IMR-90 (cell line): ENCODE data around the gene POLD1. TPM values are rescaled to one million over a fixed set of nuclear protein-coding genes. Genes with fewer than 3 reads are reported as not detected.

Source experiments
- ATAC-seq: fragments of 200-7000 bp; cut with Tn5 transposase; 2 replicates; pipeline ENCODE4 v1.9.1; 2020; ENCODE audit warnings: low read depth, mild to moderate bottlenecking, moderate library complexity
- BruUV-seq: library from RNA; stranded (reverse); fragments of 400-500 nt; replicated peaks from 2 replicates; lab custom pipeline; 2021; lab: Mats Ljungman, UMichigan
- CTCF ChIA-PET: fragments of 300-600 bp; formaldehyde crosslinking; extraction: SDS; loops from one replicate; lab custom pipeline; 2021; ENCODE audit warnings: antibody characterized with exemption; lab: Yijun Ruan, JAX
- POLR2A ChIA-PET: fragments of 300-600 bp; sonication (Branson Sonifier 250); formaldehyde crosslinking; loops from one replicate; lab custom pipeline; 2022; ENCODE audit warnings: antibody characterized with exemption; ENCODE audit not compliant: unreplicated experiment; lab: Charles Lee
- DNase-seq: peaks from one replicate; pipeline ENCODE4 v3.0.0; 2013
- H2AFZ ChIP-seq: replicated peaks from 2 replicates; pipeline ENCODE3; 2013; ENCODE audit warnings: low read length, mild to moderate bottlenecking; ENCODE audit not compliant: poor library complexity
- H2AK5ac ChIP-seq: 2 replicates; pipeline ENCODE4 v1.6.1; 2013; ENCODE audit warnings: low read depth, low read length, inconsistent platforms
- H2AK9ac ChIP-seq: replicated peaks from 2 replicates; pipeline ENCODE3; 2013; ENCODE audit warnings: mild to moderate bottlenecking, low read depth, low read length, moderate library complexity; ENCODE audit not compliant: poor library complexity
- H2BK120ac ChIP-seq: 2 replicates; pipeline ENCODE4 v1.6.1; 2013; ENCODE audit warnings: low read depth, low read length, inconsistent platforms
- H2BK15ac ChIP-seq: 3 replicates; pipeline ENCODE4 v1.6.1; 2013; ENCODE audit warnings: low read depth, low read length, inconsistent platforms
- H2BK20ac ChIP-seq: 2 replicates; pipeline ENCODE4 v1.6.1; 2013; ENCODE audit warnings: low read depth, mild to moderate bottlenecking, inconsistent platforms, low read length, moderate library complexity
- H2BK5ac ChIP-seq: 2 replicates; pipeline ENCODE4 v1.6.1; 2013; ENCODE audit warnings: mild to moderate bottlenecking, low read depth, low read length, inconsistent platforms; ENCODE audit not compliant: poor library complexity, severe bottlenecking
- H3K14ac ChIP-seq: replicated peaks from 2 replicates; pipeline ENCODE4 v1.6.1; 2013; ENCODE audit warnings: low read depth, low read length, inconsistent platforms
- H3K18ac ChIP-seq: 2 replicates; pipeline ENCODE4 v1.6.1; 2013; ENCODE audit warnings: low read depth, low read length, control low read depth
- H3K23ac ChIP-seq: 2 replicates; pipeline ENCODE4 v1.6.1; 2013; ENCODE audit warnings: low read depth, low read length, inconsistent platforms
- H3K27ac ChIP-seq: 2 replicates; pipeline ENCODE4 v1.5.1; 2013; ENCODE audit warnings: mild to moderate bottlenecking, control low read depth, low read length; ENCODE audit not compliant: insufficient read depth
- H3K27me3 ChIP-seq: 2 replicates; pipeline ENCODE4 v1.6.1; 2013; ENCODE audit warnings: low read length; ENCODE audit not compliant: control insufficient read depth, insufficient read depth
- H3K36me3 ChIP-seq: 2 replicates; pipeline ENCODE4 v1.6.1; 2013; ENCODE audit warnings: low read length, mixed read lengths; ENCODE audit not compliant: control insufficient read depth, insufficient read depth
- H3K4ac ChIP-seq: 2 replicates; pipeline ENCODE4 v1.6.1; 2013; ENCODE audit warnings: low read depth, low read length, inconsistent platforms
- H3K4me1 ChIP-seq: 2 replicates; pipeline ENCODE4 v1.6.1; 2013; ENCODE audit warnings: low read length, mixed read lengths; ENCODE audit not compliant: control insufficient read depth, insufficient read depth
- H3K4me2 ChIP-seq: 2 replicates; pipeline ENCODE4 v1.6.1; 2013; ENCODE audit warnings: low read depth, mild to moderate bottlenecking, control low read depth, low read length, moderate library complexity
- H3K4me3 ChIP-seq: 2 replicates; pipeline ENCODE4 v1.5.1; 2013; ENCODE audit warnings: low read depth, mild to moderate bottlenecking, control low read depth, low read length, moderate library complexity; ENCODE audit not compliant: insufficient read depth
- H3K56ac ChIP-seq: 2 replicates; pipeline ENCODE4 v1.6.1; 2013; ENCODE audit warnings: low read length, inconsistent platforms; ENCODE audit not compliant: insufficient read depth; ENCODE audit errors: extremely low read depth
- H3K79me1 ChIP-seq, 2 experiments: 2 replicates each; pipeline ENCODE4 v1.6.1; 2013; ENCODE audit warnings: low read length in 2 of 2, inconsistent platforms in 1 of 2, low read depth in 1 of 2
- H3K9ac ChIP-seq: 2 replicates; pipeline ENCODE4 v1.6.1; 2013; ENCODE audit warnings: low read depth, low read length, control low read depth
- H3K9me1 ChIP-seq: 2 replicates; pipeline ENCODE4 v1.6.1; 2013; ENCODE audit warnings: low read length, inconsistent platforms; ENCODE audit not compliant: insufficient read depth
- H3K9me3 ChIP-seq: 2 replicates; pipeline ENCODE4 v1.6.1; 2013; ENCODE audit warnings: low read length; ENCODE audit not compliant: control insufficient read depth, insufficient read depth
- H4K20me1 ChIP-seq: 2 replicates; pipeline ENCODE4 v1.6.1; 2013; ENCODE audit warnings: low read length, inconsistent platforms; ENCODE audit not compliant: insufficient read depth
- H4K5ac ChIP-seq: 2 replicates; pipeline ENCODE4 v1.6.1; 2013; ENCODE audit warnings: mild to moderate bottlenecking, low read depth, low read length, control low read depth
- H4K8ac ChIP-seq, 2 experiments: 2 replicates each; pipeline ENCODE4 v1.6.1; 2013; ENCODE audit warnings: low read depth in 2 of 2, low read length in 2 of 2, control low read depth in 1 of 2, inconsistent platforms in 1 of 2
- H4K91ac ChIP-seq: 2 replicates; pipeline ENCODE4 v1.6.1; 2013; ENCODE audit warnings: low read depth, low read length, inconsistent platforms; ENCODE audit not compliant: insufficient read depth
- BHLHE40 ChIP-seq: fragments of 150-350 bp; IDR thresholded peaks from 2 replicates; pipeline ENCODE4 v1.6.1; 2016; ENCODE audit warnings: mild to moderate bottlenecking, low read depth, low read length
- FOS ChIP-seq: fragments of 150-350 bp; IDR thresholded peaks from 2 replicates; pipeline ENCODE4 v1.6.1; 2016; ENCODE audit warnings: low read depth, low read length
- MAFK ChIP-seq: IDR thresholded peaks from 2 replicates; pipeline ENCODE4 v1.6.1; 2012; ENCODE audit warnings: low read depth, low read length, improper control_type of control experiment
- MXI1 ChIP-seq: IDR thresholded peaks from 2 replicates; pipeline ENCODE4 v1.6.1; 2012; ENCODE audit warnings: low read depth, mild to moderate bottlenecking, low read length, moderate library complexity, borderline replicate concordance
- RAD21 ChIP-seq: IDR thresholded peaks from 2 replicates; pipeline ENCODE4 v1.6.1; 2012; ENCODE audit warnings: low read length, improper control_type of control experiment
- RFX5 ChIP-seq: IDR thresholded peaks from 2 replicates; pipeline ENCODE4 v1.8.0; 2012; ENCODE audit warnings: low read depth, mild to moderate bottlenecking, low read length, moderate library complexity
- SMC3 ChIP-seq: fragments of 150-350 bp; IDR thresholded peaks from 2 replicates; pipeline ENCODE4 v1.6.1; 2016; ENCODE audit warnings: low read depth, mild to moderate bottlenecking, antibody characterized with exemption, low read length, moderate library complexity
- WGBS, 2 experiments: methylation state at CpG; one replicate each; pipeline versions ENCODE4 v1.1.5 to v1.1.7; 2013; ENCODE audit warnings: missing lambda C conversion rate in 2 of 2; ENCODE audit not compliant: insufficient read length in 1 of 2; ENCODE audit errors: extremely low coverage in 2 of 2; 5-methylcytosine and 5-hydroxymethylcytosine counted together
- dilution Hi-C: fragments of 300-500 bp; cut with HindIII; formaldehyde crosslinking; loops from one replicate; pipeline ENCODE4 v1.14.3; 2018; ENCODE audit warnings: low sequenced_read_pairs; ENCODE audit not compliant: unreplicated experiment
- in situ Hi-C: fragments of 300-500 bp; cut with MboI; formaldehyde crosslinking; loops from 3 replicates; pipeline ENCODE4 v1.14.3; 2019; ENCODE audit warnings: low sequenced_read_pairs, inconsistent platforms, mixed read lengths
- intact Hi-C: fragments of 100-400 bp; cut with micrococcal nuclease; formaldehyde crosslinking; loops from 2 replicates; pipeline ENCODE4 v1.10.0; 2022
- polyA plus RNA-seq, 3 experiments: library from polyadenylated mRNA; depleted of rRNA; stranded (reverse); fragments of >200 nt; gene quantifications; 2 replicates each; pipeline ENCODE4 v1.2.3, GENCODE V29; 2012; ENCODE audit warnings: low replicate concordance in 1 of 3
- total RNA-seq: library from RNA; depleted of rRNA; stranded (reverse); fragments of >200 nt; gene quantifications from 2 replicates; pipeline ENCODE4 v1.2.3, GENCODE V29; 2012
- TF ChIP-seq, protein P1 (sequence below): fragments of 150-350 bp; IDR thresholded peaks from 2 replicates; pipeline ENCODE4 v1.6.1; 2016; ENCODE audit warnings: low read depth, mild to moderate bottlenecking, low read length, moderate library complexity, borderline replicate concordance
- TF ChIP-seq, protein P2 (sequence below): conservative IDR thresholded peaks from 2 replicates; pipeline ENCODE4 v1.5.1; 2012; ENCODE audit warnings: mild to moderate bottlenecking, low read depth, low read length, improper control_type of control experiment

The POLD1 gene
- total and polyA plus RNA-seq, 2 of the 4 experiments (the other 2 are of a cell fraction), result 13.8 to 28.9 TPM

DNA sequence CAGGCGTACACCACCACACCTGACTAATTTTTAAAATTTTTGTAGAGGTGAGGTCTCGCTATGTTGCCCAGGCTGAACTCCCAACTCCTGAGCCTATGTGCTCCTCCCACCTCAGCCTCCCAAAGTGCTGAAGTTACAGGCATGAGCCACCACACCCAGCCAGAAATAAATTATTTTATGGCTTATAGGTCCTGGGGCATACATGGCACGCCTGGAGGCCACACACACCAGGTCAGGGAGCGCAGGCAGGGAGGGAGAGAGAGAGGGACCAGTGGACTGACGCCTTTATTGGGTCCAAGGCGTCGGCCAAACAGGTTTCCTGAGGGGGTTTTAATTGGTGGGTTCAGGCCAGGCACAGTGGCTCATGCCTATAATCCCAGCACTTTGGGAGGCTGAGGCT lies 41.4 kb downstream of the POLD1 start:
- Histone ChIP-seq H2BK120ac (no peak overlapping the region), H3K4me1 (no peaks in the 10 kb centered on the region), H3K36me3 (no peaks in the 10 kb centered on the region), H4K91ac (no peak overlapping the region), H2BK15ac (no peak overlapping the region), H3K23ac (no peak overlapping the region), H3K9me1 (no peaks in the 10 kb centered on the region), H2BK5ac (no peak overlapping the region), H4K5ac (no peak overlapping the region), H3K56ac (no peak overlapping the region), H2BK20ac (no peak overlapping the region), H3K4me2 (no peak overlapping the region), H2AFZ (no peak overlapping the region), H3K79me1 (no peaks in the 10 kb centered on the region), H4K8ac (no peak overlapping the region), H3K4me3 (no peak overlapping the region), H3K18ac (no peak overlapping the region), H4K20me1 (no peaks in the 10 kb centered on the region), H3K27me3 (peaks cover 12% of the 10 kb centered on the region), H3K27ac (no peak overlapping the region), H3K4ac (no peak overlapping the region), H3K9me3 (no peaks in the 10 kb centered on the region), H3K9ac (no peak overlapping the region), H2AK9ac (no peak overlapping the region), H2AK5ac (no peak overlapping the region), H3K14ac (no peak overlapping the region)
- CTCF ChIA-PET, result interaction anchor here (1.1 kb wide), 1 partner anchor 16 kb away, joined by 3 read pairs; no protein-coding TSS in a partner anchor
- TF ChIP-seq, protein P1, sequence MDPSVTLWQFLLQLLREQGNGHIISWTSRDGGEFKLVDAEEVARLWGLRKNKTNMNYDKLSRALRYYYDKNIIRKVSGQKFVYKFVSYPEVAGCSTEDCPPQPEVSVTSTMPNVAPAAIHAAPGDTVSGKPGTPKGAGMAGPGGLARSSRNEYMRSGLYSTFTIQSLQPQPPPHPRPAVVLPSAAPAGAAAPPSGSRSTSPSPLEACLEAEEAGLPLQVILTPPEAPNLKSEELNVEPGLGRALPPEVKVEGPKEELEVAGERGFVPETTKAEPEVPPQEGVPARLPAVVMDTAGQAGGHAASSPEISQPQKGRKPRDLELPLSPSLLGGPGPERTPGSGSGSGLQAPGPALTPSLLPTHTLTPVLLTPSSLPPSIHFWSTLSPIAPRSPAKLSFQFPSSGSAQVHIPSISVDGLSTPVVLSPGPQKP, result no peak
- TF ChIP-seq BHLHE40 (no peak), RFX5 (no peak), MXI1 (no peak), FOS (no peak), RAD21 (no peak), SMC3 (no peak), MAFK (no peak)
- TF ChIP-seq, protein P2, sequence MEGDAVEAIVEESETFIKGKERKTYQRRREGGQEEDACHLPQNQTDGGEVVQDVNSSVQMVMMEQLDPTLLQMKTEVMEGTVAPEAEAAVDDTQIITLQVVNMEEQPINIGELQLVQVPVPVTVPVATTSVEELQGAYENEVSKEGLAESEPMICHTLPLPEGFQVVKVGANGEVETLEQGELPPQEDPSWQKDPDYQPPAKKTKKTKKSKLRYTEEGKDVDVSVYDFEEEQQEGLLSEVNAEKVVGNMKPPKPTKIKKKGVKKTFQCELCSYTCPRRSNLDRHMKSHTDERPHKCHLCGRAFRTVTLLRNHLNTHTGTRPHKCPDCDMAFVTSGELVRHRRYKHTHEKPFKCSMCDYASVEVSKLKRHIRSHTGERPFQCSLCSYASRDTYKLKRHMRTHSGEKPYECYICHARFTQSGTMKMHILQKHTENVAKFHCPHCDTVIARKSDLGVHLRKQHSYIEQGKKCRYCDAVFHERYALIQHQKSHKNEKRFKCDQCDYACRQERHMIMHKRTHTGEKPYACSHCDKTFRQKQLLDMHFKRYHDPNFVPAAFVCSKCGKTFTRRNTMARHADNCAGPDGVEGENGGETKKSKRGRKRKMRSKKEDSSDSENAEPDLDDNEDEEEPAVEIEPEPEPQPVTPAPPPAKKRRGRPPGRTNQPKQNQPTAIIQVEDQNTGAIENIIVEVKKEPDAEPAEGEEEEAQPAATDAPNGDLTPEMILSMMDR, result no peak
- BruUV-seq, result no TSS peak
- intact Hi-C loops (no loop called here), in situ Hi-C loops (no loop called here), dilution Hi-C loops (no loop called here)
- DNase-seq (no peak), ATAC-seq (no peak)
- no CpG with 5 or more reads among the region's 7 CpGs for WGBS, 2 experiments
- POLR2A ChIA-PET, result no interaction called here
